Duodenal mucosa (tissue), 2 donors: Measurements from ENCODE around the gene SH2D3A.

Experiments
- H3K27ac ChIP-seq: one replicate; pipeline ENCODE4 v1.7.0; 2013; ENCODE audit warnings: low read depth, low read length
- H3K27me3 ChIP-seq, 2 donors: one replicate each; pipeline ENCODE4 v1.7.0; 2013; ENCODE audit warnings: low read length in 2 of 2, control low read depth in 1 of 2; ENCODE audit not compliant: insufficient read depth in 2 of 2, control insufficient read depth in 1 of 2
- H3K36me3 ChIP-seq, 2 donors: one replicate each; pipeline ENCODE4 v1.7.0; 2013; ENCODE audit warnings: low read length in 2 of 2, control low read depth in 1 of 2; ENCODE audit not compliant: insufficient read depth in 2 of 2, control insufficient read depth in 1 of 2
- H3K4me1 ChIP-seq, 2 donors: one replicate each; pipeline ENCODE4 v1.7.0; 2013; ENCODE audit warnings: low read length in 2 of 2, control low read depth in 1 of 2; ENCODE audit not compliant: insufficient read depth in 2 of 2, control insufficient read depth in 1 of 2
- H3K4me3 ChIP-seq, 2 donors: one replicate each; pipeline ENCODE4 v1.7.0; 2013; ENCODE audit warnings: low read length in 2 of 2, low read depth in 1 of 2
- H3K9ac ChIP-seq, 2 donors: one replicate each; pipeline ENCODE4 v1.7.0; 2013; ENCODE audit warnings: low read length in 2 of 2, low read depth in 1 of 2
- H3K9me3 ChIP-seq, 2 donors: one replicate each; pipeline ENCODE4 v1.7.0; 2013; ENCODE audit warnings: low read length in 2 of 2, control low read depth in 1 of 2; ENCODE audit not compliant: control insufficient read depth in 1 of 2

Gene SH2D3A

DNA sequence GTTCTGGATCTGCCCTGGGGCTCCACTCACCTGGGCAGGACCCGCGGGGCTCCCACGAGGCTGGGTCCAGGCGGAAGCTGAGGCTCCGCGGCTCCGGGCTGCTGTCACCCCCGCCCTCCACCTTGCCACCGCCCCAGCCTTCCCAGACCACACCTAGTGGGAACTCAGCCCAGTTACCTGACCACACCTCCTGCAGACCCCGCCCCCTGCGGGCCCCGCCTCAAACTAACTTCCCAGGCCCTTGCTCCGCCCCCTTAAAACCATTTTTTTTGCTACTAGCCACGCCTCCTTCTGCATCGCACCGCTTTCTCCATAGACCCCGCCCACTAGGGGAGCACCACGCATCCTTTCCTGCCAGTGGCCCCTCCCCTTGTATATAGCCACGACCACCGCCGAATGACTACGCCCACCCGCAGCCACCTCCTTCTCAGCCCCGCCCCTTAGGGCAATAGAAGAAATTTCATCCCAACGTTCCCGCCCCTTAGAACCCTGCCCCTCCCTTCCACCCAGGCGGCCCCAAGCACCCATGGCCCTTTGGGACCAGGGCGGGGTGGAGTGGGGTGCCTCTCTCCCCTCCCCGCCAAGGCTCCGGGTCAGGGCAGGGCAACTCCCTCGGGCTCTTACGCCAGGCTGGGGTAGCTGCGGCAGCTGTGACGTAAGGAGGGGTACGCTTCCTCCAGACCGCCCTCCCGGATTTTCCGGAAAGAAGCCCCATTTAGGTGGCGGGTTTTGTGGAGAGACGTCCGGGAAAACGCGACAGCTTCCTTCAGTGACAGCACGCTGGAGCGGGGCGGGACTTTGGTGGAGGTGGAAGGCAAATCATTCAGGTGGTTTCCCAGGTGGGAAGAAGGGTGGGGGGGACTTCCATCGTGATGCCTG, at the start of gene SH2D3A:
SH2D3A (minus strand) TSS at position 79 of the 879 bp plus-strand sequence. CDS start 3,687 bp downstream, outside the sequence.
- H3K9ac ChIP-seq, result peak within 1 kb of the TSS; percentile 89 to 91
- H3K4me3 ChIP-seq, result peak within 1 kb of the TSS; percentile 77 to 82

DNA sequence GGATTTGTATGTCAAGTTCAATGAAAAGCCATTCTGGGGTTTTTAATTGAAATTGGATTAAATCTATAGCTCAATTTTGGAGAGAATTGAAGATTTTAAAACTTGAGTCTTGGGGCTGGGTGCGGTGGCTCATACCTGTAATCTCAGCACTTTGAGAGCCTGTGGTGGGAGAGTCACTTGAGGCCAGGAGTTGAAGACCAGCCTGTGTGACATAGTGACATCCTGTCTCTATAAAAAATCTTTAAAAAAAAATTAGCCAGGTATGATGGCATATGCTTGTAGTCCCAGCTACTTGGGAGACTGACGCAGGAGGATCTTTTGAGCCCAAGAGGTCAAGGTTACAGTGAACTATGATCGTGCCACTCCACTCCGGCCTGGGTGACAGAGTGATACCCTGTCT, 46.4 kb upstream of the SH2D3A start:
- Histone ChIP-seq H3K9ac (no peak overlapping the region), H3K4me3 (no peak overlapping the region), H3K27ac (no peak overlapping the region), H3K27me3 (no peaks in the 10 kb centered on the region), H3K4me1 (no peaks in the 10 kb centered on the region), H3K36me3 (no peaks in the 10 kb centered on the region), H3K9me3 (peaks cover 0 to under 1% of the 10 kb centered on the region in 2 donors)

More for the DNA sequence above, at the start of gene SH2D3A:
- Histone ChIP-seq H3K4me1 (peaks cover 16 to 22% of the 10 kb centered on the region in 2 donors), H3K27me3 (no peaks in the 10 kb centered on the region), H3K36me3 (peaks cover 0 to 3% of the 10 kb centered on the region in 2 donors), H3K9me3 (no peaks in the 10 kb centered on the region), H3K27ac (peak within 1 kb of the TSS; percentile 92)

- H3K27ac ChIP-seq, result no peak overlapping the region
- H3K4me3 ChIP-seq, result no peak overlapping the region
These were observed 45.4 kb upstream of the SH2D3A start for GRCh38 chr19:6812612-6813011.

DNA sequence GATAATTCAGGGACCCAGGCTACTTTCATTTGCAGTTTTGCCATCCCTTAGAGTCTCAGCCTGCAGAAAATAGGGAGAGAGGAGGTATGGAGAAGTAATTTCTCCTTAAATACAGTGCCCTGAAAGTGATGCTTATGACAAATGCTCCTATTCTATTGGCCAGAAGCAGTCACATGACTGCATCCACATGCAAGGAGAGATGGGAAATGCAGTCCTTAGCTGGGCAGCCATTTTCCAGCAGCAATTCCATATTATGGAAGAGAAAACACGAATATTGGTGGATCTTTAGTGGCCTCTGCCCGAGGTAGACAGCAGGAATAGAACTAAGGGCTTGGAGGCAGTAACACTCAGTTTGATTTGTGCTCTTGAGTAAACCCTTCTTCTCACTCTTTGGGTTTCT, 44.7 kb upstream of the SH2D3A start:
- Histone ChIP-seq H3K9ac (no peak overlapping the region), H3K27ac (no peak overlapping the region), H3K36me3 (no peaks in the 10 kb centered on the region), H3K27me3 (no peaks in the 10 kb centered on the region), H3K4me3 (no peak overlapping the region), H3K9me3 (peaks cover 0 to 5% of the 10 kb centered on the region in 2 donors), H3K4me1 (no peaks in the 10 kb centered on the region)

More at GRCh38 chr19:6812612-6813011, 45.4 kb upstream of the SH2D3A start:
- peaks cover 0 to 5% of the 10 kb centered on the region in 2 donors for H3K9me3 ChIP-seq
- H3K36me3 ChIP-seq, result no peaks in the 10 kb centered on the region
- no peaks in the 10 kb centered on the region for H3K4me1 ChIP-seq
- H3K27me3 ChIP-seq, result no peaks in the 10 kb centered on the region
- no peak overlapping the region for H3K9ac ChIP-seq

DNA sequence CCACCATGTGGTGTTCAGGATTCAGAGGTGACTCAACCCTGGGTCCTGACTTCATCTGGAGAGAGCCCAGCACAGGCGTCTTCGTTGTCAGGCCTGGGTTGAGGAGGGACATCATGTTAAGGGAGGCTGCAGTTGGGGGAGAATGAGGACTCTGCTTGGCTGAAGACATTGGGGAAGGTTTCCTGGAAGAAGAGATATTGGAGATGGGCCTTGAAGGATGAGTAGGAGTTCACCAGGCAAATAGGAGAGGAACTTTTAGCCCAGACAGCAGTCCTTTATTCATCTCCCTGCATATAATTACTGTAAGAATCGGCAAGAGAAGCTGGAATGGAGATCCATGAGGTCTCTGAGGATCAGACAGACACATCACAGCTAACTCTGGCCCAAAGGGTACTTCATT, 44.1 kb upstream of the SH2D3A start:
- H3K9me3 ChIP-seq, result peaks cover 0 to 5% of the 10 kb centered on the region in 2 donors
- no peak overlapping the region for H3K9ac ChIP-seq
- no peak overlapping the region for H3K4me3 ChIP-seq
- H3K27me3 ChIP-seq, result no peaks in the 10 kb centered on the region
- no peaks in the 10 kb centered on the region for H3K36me3 ChIP-seq
- H3K4me1 ChIP-seq, result no peaks in the 10 kb centered on the region
- no peak overlapping the region for H3K27ac ChIP-seq

DNA sequence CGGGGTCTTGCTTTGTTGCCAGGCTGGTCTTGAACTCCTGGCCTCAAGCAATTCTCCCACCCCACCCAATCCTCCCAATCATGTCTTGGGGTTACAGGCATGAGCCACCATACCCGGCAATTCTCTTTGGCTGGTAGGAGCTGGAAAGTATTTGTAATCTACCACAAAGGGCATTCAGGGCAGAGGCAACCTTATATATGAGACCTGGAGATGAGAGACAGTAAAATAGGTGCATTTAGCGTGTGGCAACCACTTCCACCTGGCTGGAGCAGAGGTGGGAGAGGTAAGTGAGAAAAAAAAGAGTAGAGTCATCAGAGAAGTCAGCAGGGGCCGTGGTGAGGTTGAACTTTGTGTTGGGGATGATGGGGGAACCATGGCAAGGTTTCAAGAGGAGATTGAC, 42.0 kb upstream of the SH2D3A start:
- Histone ChIP-seq H3K4me1 (no peaks in the 10 kb centered on the region), H3K27ac (no peak overlapping the region), H3K9ac (no peak overlapping the region), H3K36me3 (no peaks in the 10 kb centered on the region), H3K4me3 (no peak overlapping the region), H3K27me3 (no peaks in the 10 kb centered on the region), H3K9me3 (peaks cover 0 to 5% of the 10 kb centered on the region in 2 donors)

GRCh38 chr19:6808494-6808893, 41.3 kb upstream of the SH2D3A start:
- Histone ChIP-seq H3K27me3 (no peaks in the 10 kb centered on the region), H3K36me3 (no peaks in the 10 kb centered on the region), H3K9ac (no peak overlapping the region), H3K27ac (no peak overlapping the region), H3K4me3 (no peak overlapping the region), H3K4me1 (peaks cover 0 to under 1% of the 10 kb centered on the region in 2 donors), H3K9me3 (peaks cover 0 to 5% of the 10 kb centered on the region in 2 donors)

GRCh38 chr19:6807291-6807690, 40.1 kb upstream of the SH2D3A start:
- Histone ChIP-seq H3K4me3 (no peak overlapping the region), H3K9me3 (peaks cover 0 to 5% of the 10 kb centered on the region in 2 donors), H3K4me1 (peaks cover 0 to 12% of the 10 kb centered on the region in 2 donors), H3K27ac (no peak overlapping the region), H3K9ac (no peak overlapping the region), H3K27me3 (no peaks in the 10 kb centered on the region), H3K36me3 (no peaks in the 10 kb centered on the region)

DNA sequence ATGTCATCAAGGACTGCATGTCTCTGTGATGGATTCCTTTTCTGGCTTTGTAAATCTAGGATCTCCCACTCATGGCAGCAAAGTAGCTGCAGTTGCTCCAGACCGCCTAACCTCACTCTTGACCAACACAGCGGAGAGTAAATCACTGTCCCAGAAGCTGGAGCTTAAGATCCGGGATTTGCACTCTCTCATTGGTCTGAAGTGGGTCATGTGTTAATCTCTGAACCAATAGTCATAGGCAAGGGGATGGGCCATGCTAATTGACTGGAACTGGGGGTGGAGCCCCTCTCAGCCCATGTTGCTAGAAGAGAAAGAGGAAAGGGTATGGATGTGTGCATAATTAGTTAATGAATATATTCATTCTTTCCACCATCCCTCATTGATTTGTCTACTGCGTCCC, 39.3 kb upstream of the SH2D3A start:
- Histone ChIP-seq H3K4me3 (no peak overlapping the region), H3K9me3 (peaks cover 0 to 5% of the 10 kb centered on the region in 2 donors), H3K27ac (no peak overlapping the region), H3K9ac (no peak overlapping the region), H3K27me3 (no peaks in the 10 kb centered on the region), H3K4me1 (peaks cover 1 to 16% of the 10 kb centered on the region in 2 donors), H3K36me3 (no peaks in the 10 kb centered on the region)

DNA sequence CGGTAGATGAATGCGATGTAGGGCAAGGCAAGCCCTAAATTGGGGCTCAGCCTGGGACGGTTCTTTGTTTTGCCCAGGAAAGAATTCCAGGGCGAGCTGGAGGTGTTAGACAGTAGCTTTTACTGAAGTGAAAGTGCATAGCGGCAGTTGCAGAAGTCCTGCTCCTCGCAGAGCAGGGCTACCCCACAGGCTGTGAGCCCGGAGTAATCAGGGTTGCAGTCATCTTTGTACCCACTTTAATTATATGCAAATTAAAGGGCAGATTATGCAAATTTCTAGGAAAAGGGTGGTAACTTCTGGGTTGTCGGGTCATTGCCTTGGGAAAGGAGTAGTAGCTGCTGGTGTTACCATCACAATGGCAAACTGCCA, 35.8 kb upstream of the SH2D3A start:
- Histone ChIP-seq H3K4me1 (peaks cover 7 to 24% of the 10 kb centered on the region in 2 donors), H3K9me3 (no peaks in the 10 kb centered on the region), H3K4me3 (peak overlapping the region in 1 of 2 donors; percentile 20), H3K9ac (no peak overlapping the region), H3K36me3 (no peaks in the 10 kb centered on the region), H3K27me3 (no peaks in the 10 kb centered on the region), H3K27ac (no peak overlapping the region)
